Karpas-422 (cell line): ENCODE measurements around the gene AGO1. TPM values are rescaled to one million over a fixed set of nuclear protein-coding genes. Genes with fewer than 3 reads are reported as not detected.
"Not testable (repeated sequence)": the region's sequence is repeated elsewhere in the genome, so short reads cannot be mapped to it uniquely, and the experiment has no call there.

Experiments
- DNase-seq: peaks from one replicate; pipeline ENCODE4 v3.0.0-alpha.2; 2015
- H2AFZ ChIP-seq: fragments of 200-600 bp; sonication (generic); 2 replicates; pipeline ENCODE4 v1.6.1; 2014; ENCODE audit warnings: antibody characterized with exemption, low read length, mixed read lengths
- H3K27ac ChIP-seq: fragments of 200-600 bp; sonication (generic); 2 replicates; pipeline ENCODE4 v1.5.1; 2014; ENCODE audit warnings: mild to moderate bottlenecking, low read length, moderate library complexity
- H3K27me3 ChIP-seq: fragments of 200-600 bp; sonication (generic); 2 replicates; pipeline ENCODE4 v1.6.1; 2014; ENCODE audit warnings: low read length, mixed read lengths
- H3K36me3 ChIP-seq: fragments of 200-600 bp; sonication (generic); 2 replicates; pipeline ENCODE4 v1.6.1; 2014; ENCODE audit warnings: low read length, mixed read lengths; ENCODE audit not compliant: insufficient read depth
- H3K4me1 ChIP-seq: fragments of 200-600 bp; sonication (generic); 2 replicates; pipeline ENCODE4 v1.6.1; 2014; ENCODE audit warnings: mild to moderate bottlenecking, low read length, mixed read lengths
- H3K4me2 ChIP-seq: fragments of 200-600 bp; sonication (generic); 2 replicates; pipeline ENCODE4 v1.6.1; 2014; ENCODE audit warnings: low read length, low read depth, mild to moderate bottlenecking; ENCODE audit not compliant: poor library complexity, severe bottlenecking
- H3K4me3 ChIP-seq: fragments of 200-600 bp; sonication (generic); 2 replicates; pipeline ENCODE4 v1.5.1; 2014; ENCODE audit warnings: mild to moderate bottlenecking, antibody characterized with exemption, low read length, mixed read lengths
- H3K79me2 ChIP-seq: fragments of 200-600 bp; sonication (generic); 2 replicates; pipeline ENCODE4 v1.6.1; 2014; ENCODE audit warnings: mild to moderate bottlenecking, low read length, mixed read lengths
- H3K9ac ChIP-seq: fragments of 200-600 bp; sonication (generic); 2 replicates; pipeline ENCODE4 v1.6.0; 2014; ENCODE audit warnings: low read length
- H3K9me2 ChIP-seq: fragments of 200-600 bp; sonication (generic), shearing (Covaris generic); replicated peaks from 2 replicates; pipeline ENCODE4 v1.6.0; 2014; ENCODE audit warnings: mild to moderate bottlenecking, low read length, moderate library complexity; ENCODE audit not compliant: insufficient read depth
- H3K9me3 ChIP-seq: fragments of 300-700, 200-600 bp; sonication (generic); 2 replicates; pipeline ENCODE4 v1.6.1; 2014; ENCODE audit warnings: low read length, mixed read lengths
- H4K20me1 ChIP-seq: fragments of 200-600 bp; sonication (generic); 2 replicates; pipeline ENCODE4 v1.6.1; 2014; ENCODE audit warnings: mild to moderate bottlenecking, antibody characterized with exemption, low read length, low read depth; ENCODE audit not compliant: insufficient read depth
- total RNA-seq: library from RNA; depleted of rRNA; stranded (reverse); fragments of >200 nt; shearing (Covaris generic); gene quantifications from 2 replicates; pipeline ENCODE4 v1.2.3, GENCODE V29; 2014; ENCODE audit warnings: low replicate concordance

AGO1 gene
- total RNA-seq, 1 experiment from 2014 or later = 21.4 TPM

- not testable (repeated sequence) for H3K27ac ChIP-seq, H3K4me1 ChIP-seq, H3K4me3 ChIP-seq, H3K9ac ChIP-seq, H3K79me2 ChIP-seq, H3K4me2 ChIP-seq, H3K27me3 ChIP-seq, H3K9me3 ChIP-seq, H3K9me2 ChIP-seq, H4K20me1 ChIP-seq, DNase-seq, H3K36me3 ChIP-seq, H2AFZ ChIP-seq
Observed at GRCh38 chr1:35874115-35874514, 8.9 kb upstream of the AGO1 start.

- Histone ChIP-seq H4K20me1 (no peaks in the 10 kb centered on the region), H3K4me2 (no peak overlapping the region), H3K4me1 (no peaks in the 10 kb centered on the region; the same call in 1 of the 2 replicates), H3K4me3 (no peak overlapping the region), H3K79me2 (no peaks in the 10 kb centered on the region), H3K9me3 (no peaks in the 10 kb centered on the region), H2AFZ (no peak overlapping the region), H3K9ac (no peak overlapping the region), H3K27me3 (no peaks in the 10 kb centered on the region), H3K36me3 (no peaks in the 10 kb centered on the region), H3K9me2 (no peaks in the 10 kb centered on the region), H3K27ac (no peak overlapping the region)
- DNase-seq = peak; percentile 58
Observed at GRCh38 chr1:35876988-35877387, 6.0 kb upstream of the AGO1 start.

GRCh38 chr1:35881850-35882273 is 1.1 kb upstream of the AGO1 start:
- H3K9me2 ChIP-seq = no peaks in the 10 kb centered on the region
- H3K27me3 ChIP-seq = no peaks in the 10 kb centered on the region
- no peak overlapping the region for H3K9ac ChIP-seq
- no peak for DNase-seq
- no peaks in the 10 kb centered on the region for H4K20me1 ChIP-seq
- H3K79me2 ChIP-seq = peaks cover 38% of the 10 kb centered on the region
- H2AFZ ChIP-seq = no peak overlapping the region
- H3K9me3 ChIP-seq = no peaks in the 10 kb centered on the region
- H3K4me2 ChIP-seq = no peak overlapping the region
- no peak overlapping the region for H3K27ac ChIP-seq
- peaks cover 33% of the 10 kb centered on the region for H3K4me1 ChIP-seq
- H3K36me3 ChIP-seq = no peaks in the 10 kb centered on the region
- H3K4me3 ChIP-seq = no peak overlapping the region

GRCh38 chr1:35882586-35882944 is 444 bp upstream of the AGO1 start:
- H3K9me3 ChIP-seq = no peaks in the 10 kb centered on the region
- peak overlapping the region; percentile 92 for H3K4me2 ChIP-seq
- H4K20me1 ChIP-seq = peaks cover 2% of the 10 kb centered on the region; the same call in 1 of the 2 replicates
- no peaks in the 10 kb centered on the region for H3K9me2 ChIP-seq
- H2AFZ ChIP-seq = peak overlapping the region; percentile 68; the same call in 1 of the 2 replicates
- H3K9ac ChIP-seq = peak overlapping the region; percentile 46
- no peak overlapping the region for H3K27ac ChIP-seq
- no peak for DNase-seq
- peaks cover 45% of the 10 kb centered on the region for H3K79me2 ChIP-seq
- no peaks in the 10 kb centered on the region for H3K36me3 ChIP-seq
- peak overlapping the region; percentile 98; the same call in 1 of the 2 replicates for H3K4me3 ChIP-seq
- H3K4me1 ChIP-seq = peaks cover 40% of the 10 kb centered on the region
- H3K27me3 ChIP-seq = no peaks in the 10 kb centered on the region

GRCh38 chr1:35883635-35884101 is 659 bp downstream of the AGO1 start:
- Histone ChIP-seq H3K4me3 (peak overlapping the region; percentile 98), H3K9ac (peak overlapping the region; percentile 94), H3K4me2 (peak overlapping the region; percentile 92), H3K79me2 (peaks cover 55% of the 10 kb centered on the region), H4K20me1 (peaks cover 5% of the 10 kb centered on the region; the same call in 1 of the 2 replicates), H2AFZ (peak overlapping the region; percentile 72; the same call in 1 of the 2 replicates), H3K27me3 (no peaks in the 10 kb centered on the region), H3K36me3 (peaks cover 5% of the 10 kb centered on the region; the same call in 1 of the 2 replicates), H3K9me2 (no peaks in the 10 kb centered on the region), H3K27ac (peak overlapping the region; percentile 74), H3K4me1 (peaks cover 44% of the 10 kb centered on the region), H3K9me3 (no peaks in the 10 kb centered on the region)
- peak; percentile 71 for DNase-seq

GRCh38 chr1:35884934-35885333 is 1.9 kb downstream of the AGO1 start:
- DNase-seq = peak; percentile 40
- no peak overlapping the region for H2AFZ ChIP-seq
- H3K36me3 ChIP-seq = peaks cover 5% of the 10 kb centered on the region; the same call in 1 of the 2 replicates
- H3K9me3 ChIP-seq = no peaks in the 10 kb centered on the region
- H3K4me1 ChIP-seq = peaks cover 44% of the 10 kb centered on the region
- peak overlapping the region; percentile 92 for H3K4me2 ChIP-seq
- H3K27ac ChIP-seq = peak overlapping the region; percentile 30; the same call in 1 of the 2 replicates
- H4K20me1 ChIP-seq = peaks cover 5% of the 10 kb centered on the region; the same call in 1 of the 2 replicates
- no peaks in the 10 kb centered on the region for H3K9me2 ChIP-seq
- H3K79me2 ChIP-seq = peaks cover 58% of the 10 kb centered on the region
- H3K4me3 ChIP-seq = no peak overlapping the region
- no peaks in the 10 kb centered on the region for H3K27me3 ChIP-seq
- H3K9ac ChIP-seq = no peak overlapping the region

- Histone ChIP-seq H3K9me2 (no peaks in the 10 kb centered on the region), H4K20me1 (peaks cover 5% of the 10 kb centered on the region; the same call in 1 of the 2 replicates), H3K79me2 (peaks cover 58% of the 10 kb centered on the region), H3K36me3 (peaks cover 5% of the 10 kb centered on the region; the same call in 1 of the 2 replicates), H3K27ac (peak overlapping the region; percentile 71), H2AFZ (no peak overlapping the region), H3K4me2 (peak overlapping the region; percentile 38), H3K4me3 (peak overlapping the region; percentile 13; the same call in 1 of the 2 replicates), H3K9ac (peak overlapping the region; percentile 30), H3K27me3 (no peaks in the 10 kb centered on the region), H3K4me1 (peaks cover 44% of the 10 kb centered on the region), H3K9me3 (no peaks in the 10 kb centered on the region)
- DNase-seq = peak; percentile 50
Observed at GRCh38 chr1:35885961-35886558, 3.1 kb downstream of the AGO1 start.

GRCh38 chr1:35886577-35887431 is 3.8 kb downstream of the AGO1 start:
- Histone ChIP-seq H3K9ac (peak overlapping the region; percentile 30), H3K27ac (peak overlapping the region; percentile 71), H4K20me1 (peaks cover 5% of the 10 kb centered on the region; the same call in 1 of the 2 replicates), H3K9me2 (no peaks in the 10 kb centered on the region), H3K9me3 (no peaks in the 10 kb centered on the region), H3K79me2 (peaks cover 58% of the 10 kb centered on the region), H3K4me2 (peak overlapping the region; percentile 38), H3K4me1 (peaks cover 44% of the 10 kb centered on the region), H3K4me3 (peak overlapping the region; percentile 13; the same call in 1 of the 2 replicates), H3K27me3 (no peaks in the 10 kb centered on the region), H2AFZ (no peak overlapping the region), H3K36me3 (peaks cover 5% of the 10 kb centered on the region; the same call in 1 of the 2 replicates)
- peak; percentile 62 for DNase-seq
